HG02852 (cell line): Measurements from ENCODE around the gene PSEN1.
"Not testable (repeated sequence)": the region's sequence is repeated elsewhere in the genome, so short reads cannot be mapped to it uniquely, and the experiment has no call there.

Source experiments
- ATAC-seq: cut with Tn5 transposase; IDR thresholded peaks from one replicate; pipeline ENCODE4 v1.9.1; 2021; ENCODE audit warnings: mild to moderate bottlenecking, moderate library complexity; ENCODE audit not compliant: unreplicated experiment

The PSEN1 gene

DNA sequence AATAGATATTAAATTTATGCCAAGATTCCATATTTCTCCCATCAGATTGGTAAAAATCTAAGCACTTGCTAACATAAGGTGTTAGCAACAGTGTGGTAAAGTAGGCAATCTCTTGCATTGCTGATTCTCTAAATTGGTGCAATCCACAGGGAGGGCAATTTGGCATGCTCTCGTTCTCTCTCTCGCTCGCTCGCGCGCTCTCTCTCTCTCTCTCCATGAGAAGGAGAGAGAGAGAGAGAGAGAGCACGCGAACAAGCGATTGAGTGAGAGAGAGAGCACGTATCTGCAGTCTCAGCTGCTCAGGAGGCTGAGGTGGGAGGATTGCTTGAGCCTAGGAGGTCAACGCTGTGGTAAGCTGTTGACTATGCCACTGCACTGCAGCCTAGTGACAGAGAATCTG lies 25.9 kb downstream of the PSEN1 start:
- ATAC-seq = no peak

DNA sequence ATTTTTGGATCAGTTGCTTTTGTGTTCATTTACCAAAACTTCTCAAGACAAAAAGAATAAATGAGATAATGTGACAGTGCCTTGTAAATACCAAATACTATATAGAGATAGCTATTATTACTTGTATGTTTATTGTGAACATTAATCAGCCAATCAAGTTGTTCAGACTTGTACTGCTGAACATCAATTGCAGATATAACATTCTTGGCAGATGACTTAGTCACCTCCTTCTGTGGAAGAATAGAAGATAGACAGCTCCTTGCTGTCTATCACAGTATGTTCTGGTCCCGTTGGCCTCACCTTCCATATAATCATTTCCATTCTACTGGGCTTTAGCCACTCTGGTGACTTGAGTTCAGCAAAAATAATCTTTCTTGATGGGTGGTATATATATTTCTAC lies 30.1 kb downstream of the PSEN1 start:
- ATAC-seq = no peak

DNA sequence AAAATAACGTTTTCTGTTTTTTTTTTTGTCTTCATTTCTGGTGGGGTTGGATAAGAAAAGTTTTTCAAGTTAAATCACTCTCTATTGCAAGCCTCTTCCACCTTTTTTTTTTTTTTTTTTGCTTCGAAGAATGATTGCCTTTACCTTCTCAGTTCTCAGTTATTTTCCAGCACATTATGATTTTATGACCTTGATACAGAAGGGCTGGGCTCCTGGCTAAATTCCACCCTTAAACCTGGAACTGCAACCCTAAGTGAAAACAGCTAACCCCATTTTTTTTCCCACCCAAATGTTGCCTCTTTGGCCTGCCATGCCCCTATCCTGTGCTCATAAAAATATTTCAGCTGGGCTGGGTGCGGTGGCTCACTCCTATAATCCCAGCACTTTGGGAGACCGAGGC lies 31.4 kb downstream of the PSEN1 start:
- ATAC-seq = no peak

DNA sequence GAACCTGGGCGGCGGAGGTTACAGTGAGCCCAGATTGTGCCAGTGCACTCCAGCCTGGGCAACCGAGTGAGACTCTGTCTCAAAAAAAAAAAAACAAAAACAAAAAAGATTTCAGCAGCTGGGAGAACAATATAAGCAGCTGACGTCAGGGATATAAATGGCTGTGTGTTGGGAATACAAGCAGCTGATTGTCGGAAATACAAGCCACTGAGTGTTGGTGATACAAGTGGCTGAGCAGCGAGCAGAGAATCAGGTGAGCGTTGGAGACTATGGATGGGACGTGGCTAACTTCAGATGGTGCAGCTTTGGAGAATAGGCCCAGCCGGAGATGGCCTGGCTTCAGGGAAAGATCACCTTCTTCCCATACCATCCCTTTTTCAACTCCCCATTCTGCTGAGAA lies 32.0 kb downstream of the PSEN1 start:
- ATAC-seq = no peak

DNA sequence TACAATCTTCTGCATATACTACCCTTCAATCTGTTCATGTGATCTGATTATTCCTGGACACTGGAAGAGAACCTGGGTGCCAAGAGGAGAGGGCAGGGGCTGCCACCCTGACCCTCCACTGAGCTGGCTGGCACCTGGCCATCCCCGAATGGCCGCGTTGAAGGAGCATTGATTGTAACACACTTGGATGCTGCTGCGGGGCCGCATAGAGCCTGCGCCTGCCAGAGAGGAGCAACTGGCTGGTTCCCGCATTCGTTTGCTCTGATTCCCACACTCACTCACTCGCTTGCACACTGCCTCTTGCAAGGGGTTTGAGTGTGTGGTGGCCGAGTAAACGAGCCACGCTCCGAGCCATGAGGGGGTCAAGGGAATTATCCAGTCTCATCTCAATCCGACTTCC lies 32.4 kb downstream of the PSEN1 start:
- no peak for ATAC-seq

DNA sequence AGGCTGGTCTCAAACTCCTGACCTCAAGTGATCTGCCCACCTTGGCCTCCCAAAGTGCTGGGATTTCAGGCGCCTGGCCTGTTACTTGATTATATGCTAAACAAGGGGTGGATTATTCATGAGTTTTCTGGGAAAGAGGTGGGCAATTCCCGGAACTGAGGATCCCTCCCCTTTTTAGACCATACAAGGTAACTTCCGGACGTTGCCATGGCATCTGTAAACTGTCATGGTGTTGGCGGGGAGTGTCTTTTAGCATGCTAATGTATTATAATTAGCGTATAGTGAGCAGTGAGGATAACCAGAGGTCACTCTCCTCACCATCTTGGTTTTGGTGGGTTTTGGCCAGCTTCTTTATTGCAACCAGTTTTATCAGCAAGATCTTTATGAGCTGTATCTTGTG lies 33.5 kb downstream of the PSEN1 start:
- not testable (repeated sequence) for ATAC-seq

DNA sequence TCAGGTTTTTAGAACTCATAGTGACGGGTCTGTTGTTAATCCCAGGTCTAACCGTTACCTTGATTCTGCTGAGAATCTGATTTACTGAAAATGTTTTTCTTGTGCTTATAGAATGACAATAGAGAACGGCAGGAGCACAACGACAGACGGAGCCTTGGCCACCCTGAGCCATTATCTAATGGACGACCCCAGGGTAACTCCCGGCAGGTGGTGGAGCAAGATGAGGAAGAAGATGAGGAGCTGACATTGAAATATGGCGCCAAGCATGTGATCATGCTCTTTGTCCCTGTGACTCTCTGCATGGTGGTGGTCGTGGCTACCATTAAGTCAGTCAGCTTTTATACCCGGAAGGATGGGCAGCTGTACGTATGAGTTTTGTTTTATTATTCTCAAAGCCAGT lies 34.4 kb downstream of the PSEN1 start:
- no peak for ATAC-seq

DNA sequence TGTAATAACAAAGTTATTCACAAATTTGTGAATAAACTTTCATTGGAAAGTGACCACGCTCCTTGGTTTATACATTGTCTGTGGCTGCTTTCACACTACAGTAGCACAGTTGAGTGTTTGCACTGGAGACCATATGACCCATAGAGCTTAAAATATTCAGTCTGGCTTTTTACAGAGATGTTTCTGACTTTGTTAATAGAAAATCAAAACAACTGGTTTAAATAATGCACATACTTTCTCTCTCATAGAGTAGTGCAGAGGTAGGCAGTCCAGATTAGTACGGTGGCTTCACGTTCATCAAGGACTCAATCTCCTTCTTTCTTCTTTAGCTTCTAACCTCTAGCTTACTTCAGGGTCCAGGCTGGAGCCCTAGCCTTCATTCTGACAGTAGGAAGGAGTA lies 36.2 kb downstream of the PSEN1 start:
- ATAC-seq = no peak

DNA sequence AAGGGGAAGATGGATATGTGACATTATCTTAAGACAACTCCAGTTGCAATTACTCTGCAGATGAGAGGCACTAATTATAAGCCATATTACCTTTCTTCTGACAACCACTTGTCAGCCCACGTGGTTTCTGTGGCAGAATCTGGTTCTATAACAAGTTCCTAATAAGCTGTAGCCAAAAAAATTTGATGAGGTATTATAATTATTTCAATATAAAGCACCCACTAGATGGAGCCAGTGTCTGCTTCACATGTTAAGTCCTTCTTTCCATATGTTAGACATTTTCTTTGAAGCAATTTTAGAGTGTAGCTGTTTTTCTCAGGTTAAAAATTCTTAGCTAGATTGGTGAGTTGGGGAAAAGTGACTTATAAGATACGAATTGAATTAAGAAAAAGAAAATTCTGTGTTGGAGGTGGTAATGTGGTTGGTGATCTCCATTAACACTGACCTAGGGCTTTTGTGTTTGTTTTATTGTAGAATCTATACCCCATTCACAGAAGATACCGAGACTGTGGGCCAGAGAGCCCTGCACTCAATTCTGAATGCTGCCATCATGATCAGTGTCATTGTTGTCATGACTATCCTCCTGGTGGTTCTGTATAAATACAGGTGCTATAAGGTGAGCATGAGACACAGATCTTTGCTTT lies 36.9 kb downstream of the PSEN1 start:
- no peak for ATAC-seq

DNA sequence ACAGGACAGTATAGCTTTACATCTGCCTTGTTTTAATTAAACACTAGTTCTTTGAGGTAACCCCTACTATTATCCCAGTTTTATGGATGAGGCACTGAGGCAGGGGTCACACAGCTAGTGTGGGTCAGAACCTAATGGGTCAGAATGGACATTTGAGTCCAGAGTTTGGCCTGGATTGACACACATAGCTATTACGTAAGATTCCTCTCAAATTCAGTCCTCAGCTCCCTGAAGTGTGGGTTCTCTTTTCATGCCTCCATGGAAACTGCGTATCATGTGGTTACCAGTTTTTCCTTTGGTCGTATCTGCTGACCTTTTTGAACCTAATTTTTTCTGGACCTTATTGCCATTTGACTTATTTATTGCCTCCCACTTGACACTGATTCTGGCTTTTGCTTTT lies 40.4 kb downstream of the PSEN1 start:
- no peak for ATAC-seq

DNA sequence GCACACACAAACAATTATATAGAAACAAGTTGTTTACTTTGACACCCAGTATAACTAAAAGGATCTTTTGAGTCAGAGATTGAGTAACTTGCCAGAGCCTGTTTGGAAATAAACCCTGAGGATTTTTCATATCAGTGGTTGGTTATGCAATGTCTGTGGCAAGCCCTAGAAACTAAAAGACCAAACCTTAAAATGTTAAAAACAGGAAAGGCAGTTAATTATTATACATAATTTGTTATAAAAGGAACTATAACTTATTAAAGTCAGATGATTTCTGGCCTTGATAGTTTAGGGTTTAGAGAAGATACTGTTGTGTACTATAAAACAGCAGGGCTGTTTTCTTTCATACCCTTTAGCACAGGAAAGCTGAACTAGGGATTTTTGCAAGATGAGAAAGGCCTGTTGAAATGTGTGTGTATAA lies 44.1 kb downstream of the PSEN1 start:
- no peak for ATAC-seq

DNA sequence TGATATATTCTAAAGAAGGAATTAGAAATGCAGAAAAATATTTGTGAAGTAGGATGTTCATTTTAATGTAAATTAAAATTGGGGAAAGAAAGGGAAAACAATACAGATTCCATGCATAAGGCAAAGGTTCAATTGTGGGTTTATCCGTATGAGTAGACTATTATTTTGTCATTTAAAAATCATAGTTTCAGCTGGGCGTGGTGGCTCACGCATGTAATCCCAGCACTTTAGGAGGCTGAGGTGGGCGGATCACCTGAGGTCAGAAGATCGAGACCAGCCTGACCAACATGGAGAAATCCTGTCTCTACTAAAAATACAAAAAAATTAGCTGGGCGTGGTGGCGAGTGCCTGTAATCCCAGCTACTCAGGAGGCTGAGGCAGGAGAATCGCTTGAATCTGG lies 44.7 kb downstream of the PSEN1 start:
- ATAC-seq = not testable (repeated sequence)

DNA sequence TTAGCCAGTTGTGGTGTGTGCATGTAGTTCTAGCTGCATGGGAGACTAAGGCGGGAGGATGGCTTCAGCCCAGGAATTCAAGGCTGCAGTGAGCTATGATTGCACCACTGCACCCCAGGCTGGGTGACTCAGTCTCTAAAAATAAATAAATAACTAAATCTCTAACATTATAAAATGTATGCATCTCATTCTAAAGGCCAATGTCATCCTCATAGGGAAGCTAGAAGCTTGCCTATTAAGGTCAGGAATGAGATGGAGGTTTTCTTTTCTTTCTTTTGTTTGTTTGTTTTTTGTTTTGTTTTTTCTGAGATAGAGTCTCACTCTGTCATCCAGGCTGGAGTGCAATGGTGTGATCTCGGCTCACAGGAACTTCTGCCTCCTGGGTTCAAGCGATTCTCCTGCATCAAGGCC lies 52.2 kb downstream of the PSEN1 start:
- no peak for ATAC-seq

DNA sequence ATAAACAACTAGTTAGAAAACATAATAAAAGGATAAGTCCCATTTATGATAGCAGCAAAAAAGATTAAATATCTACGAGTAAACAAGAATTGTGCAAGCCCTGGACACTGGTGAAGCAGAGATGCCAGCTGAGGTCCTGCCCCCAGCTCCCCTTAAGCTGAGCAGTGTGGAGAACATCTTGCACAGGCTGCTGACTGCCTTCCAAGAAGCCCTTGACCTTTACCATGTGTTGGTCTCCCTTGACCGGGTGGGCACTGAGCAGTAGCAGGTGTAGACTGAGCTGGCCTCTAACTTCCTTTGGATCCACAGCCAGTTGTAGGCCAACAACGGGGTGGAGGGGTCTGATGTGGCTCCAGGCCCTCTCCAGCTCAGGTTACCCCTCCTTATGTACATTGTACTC lies 53.3 kb downstream of the PSEN1 start:
- no peak for ATAC-seq

DNA sequence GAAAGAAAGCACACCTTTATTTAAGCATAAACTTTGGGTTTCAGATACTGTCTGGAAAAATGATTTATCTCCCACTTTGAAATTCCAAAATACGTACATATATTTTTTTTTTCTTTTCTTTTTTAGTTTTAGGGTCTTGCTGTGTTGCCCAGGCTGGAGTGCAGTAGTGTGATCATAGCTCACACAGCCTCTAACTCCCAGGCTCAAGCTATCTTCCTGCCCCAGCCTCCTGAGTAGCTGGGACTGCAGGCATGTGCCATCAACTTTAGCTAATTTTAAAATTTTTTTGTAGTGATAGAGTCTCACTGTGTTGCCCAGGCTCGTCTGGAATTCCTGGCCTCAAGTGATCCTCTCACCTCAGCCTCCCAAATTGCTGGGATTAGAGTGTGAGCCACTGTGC lies 55.1 kb downstream of the PSEN1 start:
- ATAC-seq = no peak

DNA sequence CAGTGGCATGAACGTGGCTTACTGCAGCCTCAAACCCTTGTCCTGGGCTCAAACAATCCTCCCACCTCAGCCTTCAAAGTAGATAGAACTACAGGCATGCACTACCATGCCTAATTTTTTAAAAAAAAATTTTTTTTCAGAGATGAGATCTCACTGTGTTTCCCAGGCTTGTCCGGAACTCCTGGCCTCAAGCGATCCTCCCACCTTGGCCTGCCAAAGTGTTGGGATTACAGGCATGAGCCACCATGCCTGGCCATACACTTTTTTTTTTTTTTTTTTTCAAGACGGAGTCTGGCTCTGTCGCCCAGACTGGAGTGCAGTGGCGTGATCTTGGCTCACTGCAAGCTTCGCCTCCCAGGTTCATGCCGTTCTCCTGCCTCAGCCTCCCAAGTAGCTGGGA lies 58.0 kb downstream of the PSEN1 start:
- not testable (repeated sequence) for ATAC-seq

DNA sequence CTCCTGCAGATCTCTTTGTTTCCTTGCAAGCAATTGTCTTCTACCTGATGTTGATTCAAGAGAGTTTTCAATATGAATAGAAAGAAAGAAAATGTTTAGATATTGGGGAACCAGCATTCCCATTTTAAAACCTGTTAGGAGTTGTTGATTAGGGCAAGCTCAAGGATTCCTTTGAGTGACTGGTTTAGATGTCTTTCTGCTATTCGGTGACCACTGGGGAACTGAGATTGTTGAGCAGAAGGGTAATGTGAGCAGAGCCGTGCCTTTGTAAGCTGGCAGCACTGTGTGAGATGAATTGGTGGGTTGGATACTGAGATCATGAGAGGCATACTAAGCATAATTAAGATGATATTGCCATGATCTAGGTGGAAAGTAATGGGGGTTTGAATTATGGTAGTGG lies 61.9 kb downstream of the PSEN1 start:
- no peak for ATAC-seq

DNA sequence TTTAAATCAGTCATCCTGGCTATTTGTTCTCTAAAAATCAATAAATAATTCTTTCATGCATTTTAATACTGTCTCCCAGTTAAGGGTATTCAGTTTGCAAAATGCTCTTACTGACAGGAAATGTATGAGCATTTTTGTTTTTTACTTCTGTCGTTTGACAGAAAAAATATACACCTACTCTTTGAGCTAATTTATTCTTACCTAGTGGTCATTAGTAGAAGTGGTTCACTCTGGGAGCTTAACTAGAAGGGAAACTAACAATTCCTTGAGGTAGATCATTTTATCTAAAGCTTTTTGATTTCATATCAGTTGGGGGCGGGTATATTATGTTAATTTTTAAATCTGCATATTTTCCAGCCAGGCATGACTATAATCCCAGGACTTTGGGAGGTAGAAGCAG lies 67.2 kb downstream of the PSEN1 start:
- no peak for ATAC-seq

DNA sequence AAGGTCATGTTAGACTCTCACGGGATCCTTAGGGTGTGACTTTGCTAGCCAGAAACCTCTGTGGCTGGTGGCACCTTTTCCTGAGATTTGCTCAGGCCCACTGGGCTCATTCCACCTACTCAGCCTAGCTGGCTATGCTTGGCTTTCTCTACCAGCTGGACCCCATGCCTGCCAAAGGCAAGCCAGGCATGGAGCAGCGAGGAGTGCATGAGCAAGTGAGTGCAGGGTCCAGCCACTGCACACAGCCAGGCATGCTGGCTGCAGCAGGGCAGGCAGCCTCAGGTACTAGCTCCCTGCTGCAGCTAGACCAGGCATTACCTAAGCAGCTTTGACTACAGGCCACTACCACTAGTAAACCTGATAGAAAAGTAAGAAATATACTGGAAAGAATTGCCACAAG lies 71.3 kb downstream of the PSEN1 start:
- no peak for ATAC-seq

DNA sequence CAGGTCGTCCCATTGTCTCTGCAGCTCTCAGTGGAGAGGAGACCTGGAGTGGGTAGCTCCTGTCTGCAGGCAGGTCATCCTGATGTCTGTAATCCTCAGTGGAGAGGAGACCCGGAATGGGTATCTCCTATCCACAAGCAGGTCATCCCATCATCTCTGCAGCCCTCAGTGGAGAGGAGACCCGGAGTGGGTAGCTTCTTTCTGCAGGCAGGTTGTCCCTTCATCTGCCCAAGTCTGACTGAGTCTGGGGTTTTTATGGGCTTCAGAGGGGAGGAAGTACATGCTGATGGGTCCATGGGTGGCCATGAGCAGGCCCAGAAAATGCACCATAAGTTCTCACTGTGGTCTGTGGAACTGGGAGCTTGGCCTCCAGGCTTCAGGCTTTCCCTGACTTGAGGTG lies 72.1 kb downstream of the PSEN1 start:
- ATAC-seq = no peak

DNA sequence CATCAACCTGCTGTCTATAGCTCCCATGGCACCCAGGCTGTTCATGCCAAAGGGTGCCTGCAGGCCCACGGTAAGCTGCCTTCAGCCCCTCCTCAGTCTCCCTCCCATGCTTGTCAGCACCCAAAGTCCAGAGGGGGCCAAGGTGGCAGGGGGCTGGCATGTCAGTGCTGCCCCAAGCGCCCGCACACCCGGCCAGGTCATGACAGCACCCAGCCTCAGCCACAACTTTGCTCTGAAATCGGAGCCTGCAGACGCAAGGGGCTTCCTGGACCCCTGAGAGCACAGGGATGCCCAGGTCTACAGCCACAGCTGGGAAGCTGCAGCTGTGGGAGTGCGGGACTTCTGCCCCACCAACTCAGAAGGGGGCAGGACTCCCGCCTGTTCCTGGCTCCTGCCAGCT lies 72.5 kb downstream of the PSEN1 start:
- ATAC-seq = no peak

DNA sequence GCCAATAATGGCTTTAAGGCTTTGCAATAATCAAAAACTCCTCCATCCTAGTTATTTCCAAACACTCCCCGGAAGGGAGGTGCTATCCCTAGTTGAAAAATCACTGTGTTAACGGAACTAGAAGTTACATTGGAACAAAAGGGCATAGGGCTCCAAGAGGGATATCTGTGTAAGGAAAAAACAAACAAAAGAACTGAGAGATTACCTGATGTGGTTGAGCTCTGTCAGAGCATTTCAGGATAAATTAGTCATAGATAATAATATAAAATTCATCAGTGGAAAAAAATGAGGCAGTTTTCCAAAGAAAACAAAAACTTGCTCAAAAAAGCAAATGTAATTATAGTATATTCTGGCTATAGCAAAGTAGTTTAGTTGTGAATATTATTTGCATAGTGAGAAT lies 73.6 kb downstream of the PSEN1 start:
- no peak for ATAC-seq

DNA sequence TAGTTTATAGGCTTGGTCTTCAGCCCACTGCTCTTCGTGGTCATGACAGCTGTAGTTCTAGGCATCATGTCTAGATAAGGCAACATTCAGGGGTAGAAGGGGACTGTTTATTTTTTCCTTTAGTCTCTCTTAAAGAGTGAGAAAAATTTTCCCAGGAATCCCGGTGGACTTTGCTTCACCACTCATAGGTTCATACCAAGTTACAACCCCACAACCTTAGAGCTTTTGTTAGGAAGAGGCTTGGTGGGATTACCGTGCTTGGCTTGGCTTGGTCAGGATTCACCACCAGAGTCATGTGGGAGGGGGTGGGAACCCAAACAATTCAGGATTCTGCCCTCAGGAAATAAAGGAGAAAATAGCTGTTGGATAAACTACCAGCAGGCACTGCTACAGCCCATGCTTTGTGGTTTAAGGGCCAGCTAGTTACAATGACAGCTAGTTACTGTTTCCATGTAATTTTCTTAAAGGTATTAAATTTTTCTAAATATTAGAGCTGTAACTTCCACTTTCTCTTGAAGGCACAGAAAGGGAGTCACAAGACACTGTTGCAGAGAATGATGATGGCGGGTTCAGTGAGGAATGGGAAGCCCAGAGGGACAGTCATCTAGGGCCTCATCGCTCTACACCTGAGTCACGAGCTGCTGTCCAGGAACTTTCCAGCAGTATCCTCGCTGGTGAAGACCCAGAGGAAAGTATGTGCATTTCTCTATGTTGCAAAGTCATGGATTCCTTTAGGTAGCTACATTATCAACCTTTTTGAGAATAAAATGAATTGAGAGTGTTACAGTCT lies 75.1 kb downstream of the PSEN1 start:
- ATAC-seq = no peak
